OCI-LY1 (cell line): ENCODE data around the gene CCDC91.
"Not testable (repeated sequence)": the region's sequence is repeated elsewhere in the genome, so short reads cannot be mapped to it uniquely, and the experiment has no call there.

Experiments
- H2AFZ ChIP-seq: fragments of 200-600 bp; sonication (generic), shearing (Covaris generic); 2 replicates; pipeline ENCODE4 v1.6.0; 2014; ENCODE audit warnings: antibody characterized with exemption, mild to moderate bottlenecking, low read length
- H3F3A ChIP-seq: fragments of 200-600 bp; sonication (generic), shearing (Covaris generic); 2 replicates; pipeline ENCODE4 v1.6.0; 2014; ENCODE audit warnings: mild to moderate bottlenecking, antibody characterized with exemption, low read length, moderate library complexity; ENCODE audit not compliant: insufficient read depth
- H3K27ac ChIP-seq: fragments of 200-600 bp; sonication (generic); 2 replicates; pipeline ENCODE4 v1.5.1; 2014; ENCODE audit warnings: low read length, mixed run types, mild to moderate bottlenecking, low read depth; ENCODE audit not compliant: poor library complexity, severe bottlenecking
- H3K27me3 ChIP-seq: fragments of 200-600 bp; sonication (generic); 2 replicates; pipeline ENCODE4 v1.6.0; 2014; ENCODE audit warnings: antibody characterized with exemption, mild to moderate bottlenecking, low read length, moderate library complexity; ENCODE audit not compliant: insufficient read depth
- H3K36me3 ChIP-seq: fragments of 200-600 bp; sonication (generic); 2 replicates; pipeline ENCODE4 v1.6.1; 2014; ENCODE audit warnings: mild to moderate bottlenecking, antibody characterized with exemption, low read length, moderate library complexity, mixed read lengths; ENCODE audit not compliant: insufficient read depth
- H3K4me1 ChIP-seq: fragments of 200-600 bp; sonication (generic); 2 replicates; pipeline ENCODE4 v1.5.1; 2014; ENCODE audit warnings: mild to moderate bottlenecking, low read length, moderate library complexity; ENCODE audit not compliant: insufficient read depth, severe bottlenecking
- H3K4me2 ChIP-seq: fragments of 200-600 bp; sonication (generic), shearing (Covaris generic); 2 replicates; pipeline ENCODE4 v1.6.1; 2014; ENCODE audit warnings: low read length
- H3K4me3 ChIP-seq: fragments of 200-600 bp; sonication (generic); 2 replicates; pipeline ENCODE4 v1.5.1; 2014; ENCODE audit warnings: low read length, low read depth, mild to moderate bottlenecking, mixed read lengths; ENCODE audit not compliant: poor library complexity, severe bottlenecking
- H3K79me2 ChIP-seq: fragments of 200-600 bp; shearing (Covaris generic); 2 replicates; pipeline ENCODE4 v1.6.1; 2016; ENCODE audit warnings: mixed run types, low read length, mixed read lengths; ENCODE audit not compliant: insufficient read depth
- H3K9ac ChIP-seq: fragments of 200-600 bp; sonication (generic), shearing (Covaris generic); 2 replicates; pipeline ENCODE4 v1.6.1; 2014; ENCODE audit warnings: mild to moderate bottlenecking, low read length, mixed read lengths
- H3K9me2 ChIP-seq: fragments of 200-600 bp; sonication (generic), shearing (Covaris generic); 2 replicates; pipeline ENCODE4 v1.6.1; 2014; ENCODE audit warnings: low read depth, mild to moderate bottlenecking, low read length, mixed read lengths
- H3K9me3 ChIP-seq: fragments of 200-600 bp; shearing (Covaris generic); 2 replicates; pipeline ENCODE4 v1.6.1; 2014; ENCODE audit warnings: low read length, mixed read lengths
- H4K20me1 ChIP-seq: fragments of 200-600 bp; sonication (generic), shearing (Covaris generic); 2 replicates; pipeline ENCODE4 v1.6.0; 2016; ENCODE audit warnings: mild to moderate bottlenecking, low read length; ENCODE audit not compliant: insufficient read depth
- EZH2 ChIP-seq: fragments of 200-600 bp; sonication (generic), shearing (Covaris generic); IDR thresholded peaks from 2 replicates; pipeline ENCODE4 v1.8.0; 2017; ENCODE audit warnings: borderline replicate concordance, mixed run types, mild to moderate bottlenecking, antibody characterized with exemption, low read length, moderate library complexity, mixed read lengths
- TF ChIP-seq, protein P1 (sequence below): fragments of 200-600 bp; sonication (generic), shearing (Covaris generic); IDR thresholded peaks from 2 replicates; pipeline ENCODE4 v1.5.1; 2017; ENCODE audit warnings: mild to moderate bottlenecking, antibody characterized with exemption, low read length, moderate library complexity, mixed read lengths

The CCDC91 gene

DNA sequence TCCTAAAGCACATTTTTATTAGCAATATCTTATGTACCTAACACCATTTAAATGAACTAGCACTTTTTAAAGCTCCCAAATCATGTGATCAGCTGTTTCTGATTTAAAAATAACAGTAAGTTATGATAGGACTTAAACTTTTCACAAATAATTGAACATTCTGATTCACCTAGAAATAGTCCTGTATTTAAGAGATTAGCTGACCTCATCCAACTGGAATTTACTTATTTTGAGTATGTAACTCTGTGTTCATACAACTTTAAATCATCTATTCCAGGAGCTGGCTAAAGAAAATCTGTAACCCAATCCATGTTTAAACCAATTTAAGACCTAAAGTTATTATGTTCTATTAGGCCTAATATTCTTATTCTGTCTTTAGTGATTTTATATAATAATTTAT, 184.3 kb downstream of the CCDC91 start:
- H3K36me3 ChIP-seq: peaks cover 4% of the 10 kb centered on the region; the same call in 1 of the 2 replicates
- H3K4me3 ChIP-seq: no peak overlapping the region
- H2AFZ ChIP-seq: no peak overlapping the region
- H3K79me2 ChIP-seq: no peaks in the 10 kb centered on the region
- no peak overlapping the region for H3K4me2 ChIP-seq
- H3K27me3 ChIP-seq: no peaks in the 10 kb centered on the region
- H3F3A ChIP-seq: no peaks in the 10 kb centered on the region
- H4K20me1 ChIP-seq: no peaks in the 10 kb centered on the region
- peaks cover 11% of the 10 kb centered on the region for H3K9me3 ChIP-seq
- no peaks in the 10 kb centered on the region for H3K9me2 ChIP-seq
- TF ChIP-seq, protein P1, sequence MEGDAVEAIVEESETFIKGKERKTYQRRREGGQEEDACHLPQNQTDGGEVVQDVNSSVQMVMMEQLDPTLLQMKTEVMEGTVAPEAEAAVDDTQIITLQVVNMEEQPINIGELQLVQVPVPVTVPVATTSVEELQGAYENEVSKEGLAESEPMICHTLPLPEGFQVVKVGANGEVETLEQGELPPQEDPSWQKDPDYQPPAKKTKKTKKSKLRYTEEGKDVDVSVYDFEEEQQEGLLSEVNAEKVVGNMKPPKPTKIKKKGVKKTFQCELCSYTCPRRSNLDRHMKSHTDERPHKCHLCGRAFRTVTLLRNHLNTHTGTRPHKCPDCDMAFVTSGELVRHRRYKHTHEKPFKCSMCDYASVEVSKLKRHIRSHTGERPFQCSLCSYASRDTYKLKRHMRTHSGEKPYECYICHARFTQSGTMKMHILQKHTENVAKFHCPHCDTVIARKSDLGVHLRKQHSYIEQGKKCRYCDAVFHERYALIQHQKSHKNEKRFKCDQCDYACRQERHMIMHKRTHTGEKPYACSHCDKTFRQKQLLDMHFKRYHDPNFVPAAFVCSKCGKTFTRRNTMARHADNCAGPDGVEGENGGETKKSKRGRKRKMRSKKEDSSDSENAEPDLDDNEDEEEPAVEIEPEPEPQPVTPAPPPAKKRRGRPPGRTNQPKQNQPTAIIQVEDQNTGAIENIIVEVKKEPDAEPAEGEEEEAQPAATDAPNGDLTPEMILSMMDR: no peak
- no peak for TF ChIP-seq EZH2
- H3K4me1 ChIP-seq: peaks cover 4% of the 10 kb centered on the region
- no peak overlapping the region for H3K9ac ChIP-seq
- no peak overlapping the region for H3K27ac ChIP-seq

DNA sequence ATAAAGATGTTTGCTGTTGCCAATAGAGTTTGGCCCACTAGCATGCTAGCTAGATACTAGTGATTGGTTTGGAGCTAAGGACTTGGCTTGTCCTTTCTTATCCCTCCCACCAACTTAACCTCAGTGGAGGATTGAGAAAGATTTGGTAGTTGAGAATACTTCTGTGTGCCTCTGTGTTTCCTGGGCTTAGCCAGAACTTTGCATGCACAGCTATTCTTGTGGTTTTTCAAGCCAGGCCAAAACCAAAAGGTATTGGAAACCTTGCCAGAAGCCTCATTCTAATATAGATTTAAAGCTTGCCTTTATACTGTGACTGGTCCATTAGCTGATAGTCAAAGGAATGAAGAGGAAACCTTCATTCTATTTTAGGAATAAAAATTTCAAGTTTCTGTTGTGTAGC, 188.5 kb downstream of the CCDC91 start:
- Histone ChIP-seq H3K36me3 (no peaks in the 10 kb centered on the region), H3K9me2 (no peaks in the 10 kb centered on the region), H2AFZ (no peak overlapping the region), H3F3A (no peaks in the 10 kb centered on the region), H3K4me2 (no peak overlapping the region), H4K20me1 (no peaks in the 10 kb centered on the region), H3K79me2 (no peaks in the 10 kb centered on the region), H3K4me1 (peaks cover 4% of the 10 kb centered on the region), H3K9me3 (no peaks in the 10 kb centered on the region), H3K27me3 (no peaks in the 10 kb centered on the region), H3K9ac (no peak overlapping the region), H3K27ac (no peak overlapping the region), H3K4me3 (no peak overlapping the region)
- TF ChIP-seq, protein P1: no peak

DNA sequence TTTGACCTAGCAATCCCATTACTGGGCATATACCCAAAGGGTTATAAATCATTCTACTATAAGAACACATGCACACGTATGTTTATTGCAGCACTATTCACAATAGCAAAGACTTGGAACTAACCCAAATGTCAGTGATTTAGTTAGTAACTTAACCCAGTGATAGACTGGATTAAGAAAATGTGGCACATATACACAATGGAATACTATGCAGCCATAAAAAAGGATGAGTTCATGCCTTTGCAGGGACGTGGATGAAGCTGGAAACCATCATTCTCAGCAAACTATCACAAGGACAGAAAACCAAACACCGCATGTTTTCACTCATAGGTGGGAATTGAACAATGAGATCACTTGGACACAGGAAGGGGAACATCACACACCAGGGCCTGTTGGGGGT, 189.5 kb downstream of the CCDC91 start:
- H4K20me1 ChIP-seq, H3K9ac ChIP-seq, H3K9me3 ChIP-seq, H3K9me2 ChIP-seq, H2AFZ ChIP-seq, H3K27ac ChIP-seq, H3K4me2 ChIP-seq, H3K79me2 ChIP-seq, H3F3A ChIP-seq, H3K4me1 ChIP-seq, H3K4me3 ChIP-seq, H3K27me3 ChIP-seq, H3K36me3 ChIP-seq: not testable (repeated sequence)

DNA sequence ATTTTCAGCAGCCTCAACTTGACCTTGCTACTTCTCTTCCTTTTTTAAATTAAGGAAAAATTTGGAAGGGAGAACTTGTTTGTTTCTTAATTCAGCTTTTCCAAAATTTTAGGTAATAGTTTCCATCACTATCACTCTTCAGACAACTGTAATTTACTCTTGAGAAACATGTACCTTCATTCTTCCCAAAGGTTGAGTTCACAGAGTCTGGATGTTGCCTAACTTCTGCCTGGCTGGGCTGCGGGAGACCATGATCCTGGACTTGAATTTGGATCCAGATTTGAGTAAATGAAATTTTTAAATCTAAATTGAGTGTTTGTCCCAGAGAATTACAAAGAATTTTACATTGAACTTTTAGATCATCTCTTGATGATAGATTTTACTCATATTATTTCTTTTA, 193.1 kb downstream of the CCDC91 start:
- TF ChIP-seq, protein P1: no peak
- TF ChIP-seq EZH2: no peak
- no peaks in the 10 kb centered on the region for H3K79me2 ChIP-seq
- no peak overlapping the region for H3K4me3 ChIP-seq
- no peak overlapping the region for H3K27ac ChIP-seq
- no peaks in the 10 kb centered on the region for H3K9me3 ChIP-seq
- H3F3A ChIP-seq: no peaks in the 10 kb centered on the region
- H2AFZ ChIP-seq: no peak overlapping the region
- no peaks in the 10 kb centered on the region for H4K20me1 ChIP-seq
- no peaks in the 10 kb centered on the region for H3K36me3 ChIP-seq
- H3K4me2 ChIP-seq: no peak overlapping the region
- no peaks in the 10 kb centered on the region for H3K9me2 ChIP-seq
- H3K4me1 ChIP-seq: peaks cover 3% of the 10 kb centered on the region
- no peaks in the 10 kb centered on the region for H3K27me3 ChIP-seq
- H3K9ac ChIP-seq: no peak overlapping the region
